GM12872 (cell line): ENCODE results near the gene YBX1.

ENCODE experiments used
- CTCF ChIP-seq: IDR thresholded peaks from 3 replicates; pipeline ENCODE4 v1.5.1; 2011; ENCODE audit warnings: low read depth, mild to moderate bottlenecking, low read length, moderate library complexity; ENCODE audit not compliant: insufficient read depth

YBX1 gene

GRCh38 chr1:42742617-42743316 is 60.5 kb downstream of the YBX1 start:
- no peak for TF ChIP-seq CTCF

- TF ChIP-seq CTCF, result no peak
Measured at GRCh38 chr1:42743317-42744147, 61.3 kb downstream of the YBX1 start.

- TF ChIP-seq CTCF, result no peak
Measured at GRCh38 chr1:42744148-42744413, 61.9 kb downstream of the YBX1 start.

- TF ChIP-seq CTCF, result no peak
Measured at GRCh38 chr1:42745851-42746250, 63.6 kb downstream of the YBX1 start.

GRCh38 chr1:42746436-42747105 is 64.4 kb downstream of the YBX1 start:
- no peak for TF ChIP-seq CTCF

GRCh38 chr1:42747125-42747524 is 64.9 kb downstream of the YBX1 start:
- peak; percentile 65 for TF ChIP-seq CTCF

GRCh38 chr1:42748021-42748420 is 65.8 kb downstream of the YBX1 start:
- no peak for TF ChIP-seq CTCF
